B cell (primary cell): ENCODE data around the gene PPP2CA.

Experiments
- EZH2 ChIP-seq: IDR thresholded peaks from 2 replicates; pipeline ENCODE4 v1.6.1; 2012; ENCODE audit warnings: borderline replicate concordance, low read depth, mild to moderate bottlenecking, moderate library complexity, low read length; ENCODE audit not compliant: insufficient read depth, poor library complexity, severe bottlenecking
- TF ChIP-seq, protein P1 (sequence below): fragments of 200-600 bp; IDR thresholded peaks from one replicate; pipeline ENCODE4 v1.8.0; 2022; ENCODE audit warnings: antibody characterized with exemption, mild to moderate bottlenecking

DNA sequence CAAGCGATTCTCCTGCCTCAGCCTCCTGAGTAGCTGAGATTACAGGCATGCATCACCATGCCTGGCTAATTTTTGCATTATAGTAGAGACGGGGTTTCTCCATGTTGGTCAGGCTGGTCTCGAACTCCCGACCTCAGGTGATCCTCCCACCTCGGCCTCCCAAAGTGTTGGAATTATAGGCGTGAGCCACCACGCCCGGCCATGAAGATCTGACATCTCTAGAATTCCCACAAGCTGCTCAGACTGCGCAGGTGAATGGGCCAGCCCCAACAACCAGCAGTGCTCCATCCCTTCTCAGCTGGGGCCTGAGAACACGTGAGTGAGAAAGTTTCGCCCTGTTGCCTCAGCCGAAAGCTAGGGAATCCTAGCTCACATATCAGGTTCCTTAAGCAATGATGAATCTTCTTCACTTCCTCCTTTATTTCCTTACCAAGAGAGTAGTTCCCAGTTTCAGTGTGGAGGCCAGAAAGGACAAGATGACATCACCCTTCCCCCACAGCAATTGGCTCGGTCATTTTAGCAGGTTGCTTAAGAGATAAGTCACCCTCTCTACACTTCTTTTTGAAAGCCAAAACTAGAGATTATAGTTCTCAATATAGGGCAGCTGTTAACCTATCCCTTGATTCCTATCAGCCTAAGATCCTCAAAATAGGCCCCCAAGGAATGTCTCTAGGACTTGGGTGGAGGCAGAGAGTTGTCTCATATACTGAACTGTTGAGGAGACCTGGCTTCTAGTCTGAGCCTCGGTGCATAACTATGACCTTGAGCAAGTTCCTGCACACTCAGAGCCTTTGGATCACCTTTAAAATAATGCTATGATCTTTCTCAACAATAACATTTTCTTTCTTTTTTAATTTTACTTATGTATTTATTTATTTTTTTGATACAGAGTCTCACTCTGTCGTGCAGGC is 23.9 kb upstream of the PPP2CA start:
- TF ChIP-seq, protein P1, sequence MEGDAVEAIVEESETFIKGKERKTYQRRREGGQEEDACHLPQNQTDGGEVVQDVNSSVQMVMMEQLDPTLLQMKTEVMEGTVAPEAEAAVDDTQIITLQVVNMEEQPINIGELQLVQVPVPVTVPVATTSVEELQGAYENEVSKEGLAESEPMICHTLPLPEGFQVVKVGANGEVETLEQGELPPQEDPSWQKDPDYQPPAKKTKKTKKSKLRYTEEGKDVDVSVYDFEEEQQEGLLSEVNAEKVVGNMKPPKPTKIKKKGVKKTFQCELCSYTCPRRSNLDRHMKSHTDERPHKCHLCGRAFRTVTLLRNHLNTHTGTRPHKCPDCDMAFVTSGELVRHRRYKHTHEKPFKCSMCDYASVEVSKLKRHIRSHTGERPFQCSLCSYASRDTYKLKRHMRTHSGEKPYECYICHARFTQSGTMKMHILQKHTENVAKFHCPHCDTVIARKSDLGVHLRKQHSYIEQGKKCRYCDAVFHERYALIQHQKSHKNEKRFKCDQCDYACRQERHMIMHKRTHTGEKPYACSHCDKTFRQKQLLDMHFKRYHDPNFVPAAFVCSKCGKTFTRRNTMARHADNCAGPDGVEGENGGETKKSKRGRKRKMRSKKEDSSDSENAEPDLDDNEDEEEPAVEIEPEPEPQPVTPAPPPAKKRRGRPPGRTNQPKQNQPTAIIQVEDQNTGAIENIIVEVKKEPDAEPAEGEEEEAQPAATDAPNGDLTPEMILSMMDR: no peak
- TF ChIP-seq EZH2: no peak
